Testis (tissue), 3 donors: Measurements from ENCODE around the gene PCSK7. TPM values are rescaled to one million over a fixed set of nuclear protein-coding genes. Genes with fewer than 3 reads are reported as not detected.

ENCODE experiments used
- DNase-seq: peaks from one replicate; pipeline ENCODE4 v3.0.0-alpha.2; 2019
- H3K27ac ChIP-seq, 2 donors: fragments of 200-600 bp; sonication (generic); one replicate each; pipeline ENCODE4 v1.5.1; 2019
- H3K27me3 ChIP-seq: fragments of 200-600 bp; sonication (generic); one replicate; pipeline ENCODE4 v1.5.1; 2019
- H3K36me3 ChIP-seq: fragments of 200-600 bp; sonication (generic); one replicate; pipeline ENCODE4 v1.5.1; 2017; ENCODE audit warnings: low read depth; ENCODE audit errors: missing control alignments
- H3K4me1 ChIP-seq: fragments of 200-600 bp; sonication (generic); one replicate; pipeline ENCODE4 v1.5.1; 2019
- H3K4me3 ChIP-seq, 2 donors: fragments of 200-600 bp; sonication (generic); one replicate each; pipeline ENCODE4 v1.5.1; 2017 to 2019
- H3K9me3 ChIP-seq: fragments of 200-600 bp; sonication (generic); one replicate; pipeline ENCODE4 v1.5.1; 2017
- CTCF ChIP-seq, 3 experiments: fragments of 450-650 bp in 2 of 3; fragments of 200-600 bp in 1 of 3; sonication (generic) in 1 of 3; IDR thresholded peaks; one replicate each; pipeline ENCODE4 v1.5.1; 2016 to 2019; ENCODE audit warnings: antibody characterized with exemption in 3 of 3, mild to moderate bottlenecking in 2 of 3, moderate library complexity in 1 of 3
- POLR2A ChIP-seq: fragments of 450-650 bp; IDR thresholded peaks from one replicate; pipeline ENCODE4 v1.6.1; 2017; ENCODE audit warnings: antibody characterized with exemption, mild to moderate bottlenecking, moderate library complexity
- WGBS, 2 donors: methylation state at CpG; one replicate each; pipeline ENCODE4 v1.1.5; 2018; 5-methylcytosine and 5-hydroxymethylcytosine counted together
- intact Hi-C: fragments of 100-400 bp; cut with DNase I; formaldehyde crosslinking; loops from one replicate; pipeline ENCODE4 v1.15.1; 2023; ENCODE audit warnings: low total_unique reads
- polyA plus RNA-seq: library from polyadenylated mRNA; stranded (reverse); fragments of 350-450 nt; fragmentation: Illumina TruSeq; extraction: RNeasy Lipid Tissue Mini Kit (QIAGEN cat#74804); gene quantifications from one replicate; pipeline ENCODE4 v1.2.3, GENCODE V29; 2014; ENCODE audit warnings: low read depth, low replicate concordance; ENCODE audit not compliant: insufficient read depth
- total RNA-seq, 2 donors: library from RNA; depleted of rRNA; stranded (reverse); fragments of >200 nt; gene quantifications; one replicate each; pipeline ENCODE4 v1.2.3, GENCODE V29; 2016

The PCSK7 gene
- total and polyA plus RNA-seq, 3 donors from 2014 or later = 52.0 to 66.5 (median 57.7) TPM

DNA sequence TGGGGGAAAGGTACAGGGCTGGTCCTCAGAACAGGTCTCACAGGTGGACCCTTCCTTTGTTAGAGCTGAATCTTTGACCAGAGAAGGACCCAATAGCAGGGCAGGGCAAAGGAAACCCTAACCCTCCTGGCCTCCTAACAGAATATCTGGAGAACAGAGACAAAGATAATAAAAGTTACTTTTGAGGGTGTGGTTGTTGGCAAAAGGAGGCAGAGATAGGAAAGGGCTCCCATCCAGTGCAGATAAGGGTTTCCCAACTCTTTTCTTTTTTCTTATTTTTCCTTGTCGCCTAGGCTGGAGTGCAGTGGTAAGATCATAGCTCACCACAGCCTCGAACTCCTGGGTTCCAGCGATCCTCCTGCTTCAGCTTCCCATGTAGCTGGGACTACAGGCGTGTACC, 11.9 kb downstream of the PCSK7 start:
- Histone ChIP-seq H3K4me1 (peaks cover 50% of the 10 kb centered on the region), H3K36me3 (no peaks in the 10 kb centered on the region), H3K27ac (peak overlapping the region; percentile 72 to 80), H3K4me3 (no peak overlapping the region), H3K27me3 (no peaks in the 10 kb centered on the region), H3K9me3 (no peaks in the 10 kb centered on the region)
- no peak for TF ChIP-seq CTCF (IDR thresholded peaks at IDR 0.05)
- TF ChIP-seq POLR2A = no peak
- DNase-seq = no peak
- intact Hi-C loops = no loop called here
- 76 to 84% methylated on average over 4 of the region's 4 CpGs for WGBS, 2 donors

GRCh38 chr11:117219455-117219854, 12.4 kb downstream of the PCSK7 start:
- no peaks in the 10 kb centered on the region for H3K9me3 ChIP-seq
- no peak overlapping the region for H3K4me3 ChIP-seq
- no peak for DNase-seq
- H3K36me3 ChIP-seq = no peaks in the 10 kb centered on the region
- H3K4me1 ChIP-seq = peaks cover 50% of the 10 kb centered on the region
- no peaks in the 10 kb centered on the region for H3K27me3 ChIP-seq
- peak overlapping the region in 1 of 2 donors; percentile 79 for H3K27ac ChIP-seq
- intact Hi-C loops = no loop called here
- WGBS, 2 donors = 89 to 90% methylated on average over 4 to 8 of the region's 8 CpGs
- TF ChIP-seq POLR2A = no peak
- TF ChIP-seq CTCF (IDR thresholded peaks at IDR 0.05) = no peak

DNA sequence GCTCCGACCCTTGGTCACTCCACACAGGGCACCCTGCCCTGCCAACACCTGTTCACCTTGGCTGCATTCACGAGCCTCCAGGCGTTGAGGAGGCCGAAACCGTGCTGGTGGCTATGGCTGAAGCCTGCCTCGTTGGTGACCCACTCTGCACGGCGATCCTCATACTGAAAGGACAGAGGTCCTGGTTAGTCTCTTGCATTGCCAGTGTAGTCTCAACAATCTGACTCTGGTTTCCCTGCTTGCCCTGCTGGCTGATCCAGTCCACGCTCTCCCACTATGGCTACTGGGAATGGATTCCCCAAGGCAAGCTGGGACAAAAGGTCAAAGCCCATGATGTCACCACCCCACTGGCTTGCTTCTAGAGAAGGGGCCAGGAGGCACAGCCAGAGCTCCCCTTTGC, 12.9 kb downstream of the PCSK7 start:
- intact Hi-C loops = no loop called here
- Histone ChIP-seq H3K9me3 (no peaks in the 10 kb centered on the region), H3K4me3 (no peak overlapping the region), H3K27ac (peak overlapping the region; percentile 10 to 79), H3K36me3 (no peaks in the 10 kb centered on the region), H3K27me3 (no peaks in the 10 kb centered on the region), H3K4me1 (peaks cover 50% of the 10 kb centered on the region)
- no peak for TF ChIP-seq POLR2A
- no peak for TF ChIP-seq CTCF (IDR thresholded peaks at IDR 0.05)
- WGBS, 2 donors = 77 to 95% methylated on average over 9 of the region's 9 CpGs
- no peak for DNase-seq

GRCh38 chr11:117218133-117218915, 13.5 kb downstream of the PCSK7 start:
- Histone ChIP-seq H3K27ac (peak overlapping the region; percentile 10 to 79), H3K36me3 (no peaks in the 10 kb centered on the region), H3K9me3 (no peaks in the 10 kb centered on the region), H3K4me1 (peaks cover 50% of the 10 kb centered on the region), H3K27me3 (no peaks in the 10 kb centered on the region), H3K4me3 (no peak overlapping the region)
- peak; percentile 35 for DNase-seq
- TF ChIP-seq CTCF (IDR thresholded peaks at IDR 0.05) (no peak), POLR2A (no peak)
- WGBS, 2 donors = 58 to 62% methylated on average over 15 of the region's 15 CpGs
- intact Hi-C loops = no loop called here
